ENCODE measurements around the gene WDR12. TPM values are rescaled to one million over a fixed set of nuclear protein-coding genes. Genes with fewer than 3 reads are reported as not detected.
"Not testable (repeated sequence)": the region's sequence is repeated elsewhere in the genome, so short reads cannot be mapped to it uniquely, and the experiment has no call there.

Gene WDR12
- polyA plus RNA-seq, 6 donors from 2014 or later, result 7.1 to 18.6 (median 12.8) TPM

GRCh38 chr2:202871300-202872141, 40.0 kb downstream of the WDR12 start, which contains the start of gene ICA1L:
ICA1L (minus strand) TSS chr2:202871766; CDS start chr2:202829009, 42,757 bp downstream.
- H3K4me1 Mint-ChIP-seq, result peaks cover 4 to 12% (median 9%) of the 10 kb centered on the region in 3 donors
- H3K27me3 Mint-ChIP-seq, result no peaks in the 10 kb centered on the region
- DNase-seq (peak; percentile 41), ATAC-seq (ENCODE audit: low read depth in 2 of 2) (peak; percentile 50 to 61)
- peak within 1 kb of the TSS; percentile 88 to 98 (median 97) for H3K4me3 Mint-ChIP-seq
- peak within 1 kb of the TSS; percentile 63 to 92 (median 76) for H3K27ac Mint-ChIP-seq
- H3K9me3 Mint-ChIP-seq, result no peaks in the 10 kb centered on the region
- H3K36me3 Mint-ChIP-seq, result no peaks in the 10 kb centered on the region

- peak overlapping the region; percentile 63 to 92 (median 72) for H3K27ac Mint-ChIP-seq
Observed at GRCh38 chr2:202870431-202871299, 40.8 kb downstream of the WDR12 start.

GRCh38 chr2:202861987-202862386, 49.5 kb downstream of the WDR12 start:
- no peaks in the 10 kb centered on the region for H3K27me3 Mint-ChIP-seq
- ATAC-seq (ENCODE audit: low read depth in 2 of 2), result no peak
- no peak overlapping the region for H3K4me3 Mint-ChIP-seq
- H3K4me1 Mint-ChIP-seq, result no peaks in the 10 kb centered on the region
- no peak for DNase-seq
- H3K27ac Mint-ChIP-seq, result no peak overlapping the region
- peaks cover 0 to 10% (median 0%) of the 10 kb centered on the region in 7 donors for H3K9me3 Mint-ChIP-seq
- no peaks in the 10 kb centered on the region for H3K36me3 Mint-ChIP-seq

More at GRCh38 chr2:202870431-202871299, 40.8 kb downstream of the WDR12 start:
- H3K4me1 Mint-ChIP-seq, result peaks cover 4 to 12% (median 9%) of the 10 kb centered on the region in 3 donors
- H3K27me3 Mint-ChIP-seq, result no peaks in the 10 kb centered on the region
- peak; percentile 82 to 86 for ATAC-seq (ENCODE audit: low read depth in 2 of 2)
- H3K4me3 Mint-ChIP-seq, result peak overlapping the region; percentile 88 to 98 (median 97)
- DNase-seq, result peak; percentile 54
- H3K9me3 Mint-ChIP-seq, result no peaks in the 10 kb centered on the region
- no peaks in the 10 kb centered on the region for H3K36me3 Mint-ChIP-seq

GRCh38 chr2:202858601-202859000, 52.9 kb downstream of the WDR12 start:
- H3K4me3 Mint-ChIP-seq, result no peak overlapping the region

GRCh38 chr2:202849343-202849742, 62.1 kb downstream of the WDR12 start:
- peaks cover 0 to 11% (median 11%) of the 10 kb centered on the region in 3 donors for H3K4me1 Mint-ChIP-seq
- H3K36me3 Mint-ChIP-seq; H3K4me3 Mint-ChIP-seq; ATAC-seq (ENCODE audit: low read depth in 2 of 2); H3K27ac Mint-ChIP-seq; H3K9me3 Mint-ChIP-seq; DNase-seq; H3K27me3 Mint-ChIP-seq: not testable (repeated sequence)

More at GRCh38 chr2:202858601-202859000, 52.9 kb downstream of the WDR12 start:
- Mint-ChIP-seq H3K27ac (no peak overlapping the region), H3K9me3 (peaks cover 0 to 15% (median 4%) of the 10 kb centered on the region in 7 donors), H3K4me1 (no peaks in the 10 kb centered on the region), H3K36me3 (no peaks in the 10 kb centered on the region), H3K27me3 (no peaks in the 10 kb centered on the region)
- ATAC-seq (ENCODE audit: low read depth in 2 of 2) (no peak), DNase-seq (no peak)

GRCh38 chr2:202848813-202849212, 62.7 kb downstream of the WDR12 start:
- peaks cover 0 to 6% (median 0%) of the 10 kb centered on the region in 7 donors for H3K9me3 Mint-ChIP-seq
- H3K4me3 Mint-ChIP-seq, result peak overlapping the region in 1 of 8 donors; percentile 13
- peaks cover 0 to 11% (median 11%) of the 10 kb centered on the region in 3 donors for H3K4me1 Mint-ChIP-seq
- H3K36me3 Mint-ChIP-seq, result no peaks in the 10 kb centered on the region
- no peak overlapping the region for H3K27ac Mint-ChIP-seq
- no peaks in the 10 kb centered on the region for H3K27me3 Mint-ChIP-seq
- no peak for DNase-seq
- peak in 1 of 2 donors; percentile 35 for ATAC-seq (ENCODE audit: low read depth in 2 of 2)

- peak; percentile 56 to 79 for ATAC-seq (ENCODE audit: low read depth in 2 of 2)
- H3K27ac Mint-ChIP-seq, result no peak overlapping the region
- H3K4me3 Mint-ChIP-seq, result no peak overlapping the region
- no peaks in the 10 kb centered on the region for H3K27me3 Mint-ChIP-seq
- H3K9me3 Mint-ChIP-seq, result peaks cover 0 to 9% (median 5%) of the 10 kb centered on the region in 7 donors
- no peak for DNase-seq
- peaks cover 0 to 11% (median 11%) of the 10 kb centered on the region in 3 donors for H3K4me1 Mint-ChIP-seq
- H3K36me3 Mint-ChIP-seq, result peaks cover 2 to 4% of the 10 kb centered on the region in 2 donors
Observed at GRCh38 chr2:202847693-202848524, 63.6 kb downstream of the WDR12 start.

- H3K27me3 Mint-ChIP-seq, result no peaks in the 10 kb centered on the region
- no peak overlapping the region for H3K4me3 Mint-ChIP-seq
- no peak overlapping the region for H3K27ac Mint-ChIP-seq
- H3K36me3 Mint-ChIP-seq, result peaks cover 4 to 11% of the 10 kb centered on the region in 2 donors
- peaks cover 0 to 11% (median 5%) of the 10 kb centered on the region in 3 donors for H3K4me1 Mint-ChIP-seq
- peaks cover 5 to 20% (median 12%) of the 10 kb centered on the region in 7 donors for H3K9me3 Mint-ChIP-seq
- no peak for DNase-seq
- no peak for ATAC-seq (ENCODE audit: low read depth in 2 of 2)
Observed at GRCh38 chr2:202844656-202845055, 66.8 kb downstream of the WDR12 start.

- H3K4me3 Mint-ChIP-seq, result no peak overlapping the region
- ATAC-seq (ENCODE audit: low read depth in 2 of 2) (no peak), DNase-seq (no peak)
- no peaks in the 10 kb centered on the region for H3K27me3 Mint-ChIP-seq
- H3K4me1 Mint-ChIP-seq, result no peaks in the 10 kb centered on the region
- H3K9me3 Mint-ChIP-seq, result peaks cover 5 to 16% (median 12%) of the 10 kb centered on the region in 7 donors
- H3K27ac Mint-ChIP-seq, result no peak overlapping the region
- peaks cover 4 to 11% of the 10 kb centered on the region in 2 donors for H3K36me3 Mint-ChIP-seq
Observed at GRCh38 chr2:202842690-202843089, 68.8 kb downstream of the WDR12 start.

GRCh38 chr2:202841090-202841867, 70.2 kb downstream of the WDR12 start:
- Mint-ChIP-seq H3K9me3 (peaks cover 5 to 16% (median 12%) of the 10 kb centered on the region in 7 donors), H3K4me1 (no peaks in the 10 kb centered on the region), H3K4me3 (no peak overlapping the region), H3K36me3 (peaks cover 4 to 11% of the 10 kb centered on the region in 2 donors), H3K27me3 (no peaks in the 10 kb centered on the region), H3K27ac (no peak overlapping the region)
- ATAC-seq (ENCODE audit: low read depth in 2 of 2) (no peak), DNase-seq (no peak)

GRCh38 chr2:202831242-202832220, 79.9 kb downstream of the WDR12 start:
- H3K9me3 Mint-ChIP-seq, result peaks cover 0 to 5% (median 2%) of the 10 kb centered on the region in 7 donors
- peak overlapping the region in 1 of 8 donors; percentile 37 for H3K4me3 Mint-ChIP-seq
- ATAC-seq (ENCODE audit: low read depth in 2 of 2) (peak; percentile 45 to 48), DNase-seq (no peak)
- peak overlapping the region in 1 of 6 donors; percentile 2 for H3K27ac Mint-ChIP-seq
- H3K4me1 Mint-ChIP-seq, result peaks cover 8 to 11% (median 9%) of the 10 kb centered on the region in 3 donors
- no peaks in the 10 kb centered on the region for H3K36me3 Mint-ChIP-seq
- H3K27me3 Mint-ChIP-seq, result no peaks in the 10 kb centered on the region
